Measurements from ENCODE around the gene PMEPA1. TPM values are rescaled to one million over a fixed set of nuclear protein-coding genes. Genes with fewer than 3 reads are reported as not detected.

The PMEPA1 gene
- total and polyA plus RNA-seq, 2 donors (not counting 3 experiments of a cell fraction or from before 2014, with no cell fraction given): 31.6 to 33.2 TPM

- Histone ChIP-seq H3K4me1 (ENCODE audit: control insufficient read depth, extremely low read depth, insufficient read depth, low read length) (no peaks in the 10 kb centered on the region), H3K9me1 (replicated peaks; ENCODE audit: control insufficient read depth, extremely low read depth, insufficient read depth, low read length) (no peaks in the 10 kb centered on the region), H3K9me3 (replicated peaks; ENCODE audit: control insufficient read depth, insufficient read depth, low read length) (no peaks in the 10 kb centered on the region), H3K27ac (ENCODE audit: insufficient read depth, low read depth, low read length) (no peak within 1 kb of the TSS), H3K9ac (replicated peaks; ENCODE audit: extremely low read depth, insufficient read depth, low read length) (no peak within 1 kb of the TSS), H3K36me3 (ENCODE audit: control insufficient read depth in 2 of 2, extremely low read depth in 1 of 2, insufficient read depth in 2 of 2, low read length in 2 of 2) (no peaks in the 10 kb centered on the region), H3K27me3 (ENCODE audit: control insufficient read depth in 2 of 2, insufficient read depth in 2 of 2, low read length in 2 of 2) (no peaks in the 10 kb centered on the region), H3K4me3 (replicated peaks in 1 of 3; ENCODE audit: insufficient read depth in 1 of 3, low read depth in 1 of 3, low read length in 3 of 3) (no peak within 1 kb of the TSS), H3K4me2 (ENCODE audit: insufficient read depth, low read length) (no peak within 1 kb of the TSS), H4K20me1 (replicated peaks; ENCODE audit: control insufficient read depth, extremely low read depth, insufficient read depth, low read length) (no peaks in the 10 kb centered on the region), H3K79me2 (ENCODE audit: control insufficient read depth, insufficient read depth, low read length) (no peaks in the 10 kb centered on the region), H2AFZ (ENCODE audit: low read depth, low read length) (no peak within 1 kb of the TSS)
- no TSS peak for BruUV-seq (replicated peaks)
- no peak for TF ChIP-seq FOS (IDR thresholded peaks at IDR 0.05; ENCODE audit: borderline replicate concordance, insufficient read depth, low read length)
- no peak for FAIRE-seq
- POLR2A ChIA-PET: no interaction called here
- dilution Hi-C loops (cut with MboI; ENCODE audit: extremely low pct_ligation_motif_present, low sequenced_read_pairs) (no loop called here), intact Hi-C loops (cut with micrococcal nuclease) (no loop called here)
- CTCF ChIA-PET: interaction anchor here (1.0 to 5.5 kb wide), 5 partner anchors 26 to 559 kb away, joined by 3 to 83 read pairs (median 6); no protein-coding TSS in a partner anchor
- DNase-seq (ENCODE audit: low read depth, low spot score): no peak
Observed at GRCh38 chr20:57620274-57620990, 89.4 kb downstream of the PMEPA1 start, which contains the start of gene ZBP1. ZBP1 (minus strand) TSS chr20:57620426; CDS start chr20:57620295, 131 bp downstream.

- Histone ChIP-seq H4K20me1 (replicated peaks; ENCODE audit: control insufficient read depth, extremely low read depth, insufficient read depth, low read length) (no peaks in the 10 kb centered on the region), H3K9ac (replicated peaks; ENCODE audit: extremely low read depth, insufficient read depth, low read length) (no peak overlapping the region), H2AFZ (ENCODE audit: low read depth, low read length) (no peak overlapping the region), H3K9me3 (replicated peaks; ENCODE audit: control insufficient read depth, insufficient read depth, low read length) (no peaks in the 10 kb centered on the region), H3K27ac (ENCODE audit: insufficient read depth, low read depth, low read length) (no peak overlapping the region), H3K4me2 (ENCODE audit: insufficient read depth, low read length) (no peak overlapping the region), H3K79me2 (ENCODE audit: control insufficient read depth, insufficient read depth, low read length) (no peaks in the 10 kb centered on the region), H3K4me3 (replicated peaks in 1 of 3; ENCODE audit: insufficient read depth in 1 of 3, low read depth in 1 of 3, low read length in 3 of 3) (no peak overlapping the region), H3K9me1 (replicated peaks; ENCODE audit: control insufficient read depth, extremely low read depth, insufficient read depth, low read length) (no peaks in the 10 kb centered on the region), H3K36me3 (ENCODE audit: control insufficient read depth in 2 of 2, extremely low read depth in 1 of 2, insufficient read depth in 2 of 2, low read length in 2 of 2) (no peaks in the 10 kb centered on the region), H3K27me3 (ENCODE audit: control insufficient read depth in 2 of 2, insufficient read depth in 2 of 2, low read length in 2 of 2) (no peaks in the 10 kb centered on the region), H3K4me1 (ENCODE audit: control insufficient read depth, extremely low read depth, insufficient read depth, low read length) (no peaks in the 10 kb centered on the region)
- intact Hi-C loops (cut with micrococcal nuclease) (no loop called here), dilution Hi-C loops (cut with MboI; ENCODE audit: extremely low pct_ligation_motif_present, low sequenced_read_pairs) (no loop called here)
- FAIRE-seq (no peak), DNase-seq (ENCODE audit: low read depth, low spot score) (no peak)
- CTCF ChIA-PET: interaction anchor here (1.0 to 5.5 kb wide), 5 partner anchors 25 to 561 kb away, joined by 3 to 83 read pairs (median 6); no protein-coding TSS in a partner anchor
- POLR2A ChIA-PET: no interaction called here
- TF ChIP-seq GATA2 (IDR thresholded peaks at IDR 0.05; ENCODE audit: insufficient read depth, insufficient read length, low read depth, low read length) (no peak), POLR2A (IDR thresholded peaks at IDR 0.05; ENCODE audit: low read depth, low read length) (no peak), POLR2AphosphoS5 (IDR thresholded peaks at IDR 0.05; ENCODE audit: insufficient read depth, low read depth, low read length) (no peak)
- BruUV-seq (replicated peaks): no TSS peak
Observed at GRCh38 chr20:57619051-57619831, 90.6 kb downstream of the PMEPA1 start.

All from endothelial cell of umbilical vein (primary cell).